ENCODE measurements around the gene NRG4.
"Not testable (repeated sequence)": the region's sequence is repeated elsewhere in the genome, so short reads cannot be mapped to it uniquely, and the experiment has no call there.

Gene NRG4

DNA sequence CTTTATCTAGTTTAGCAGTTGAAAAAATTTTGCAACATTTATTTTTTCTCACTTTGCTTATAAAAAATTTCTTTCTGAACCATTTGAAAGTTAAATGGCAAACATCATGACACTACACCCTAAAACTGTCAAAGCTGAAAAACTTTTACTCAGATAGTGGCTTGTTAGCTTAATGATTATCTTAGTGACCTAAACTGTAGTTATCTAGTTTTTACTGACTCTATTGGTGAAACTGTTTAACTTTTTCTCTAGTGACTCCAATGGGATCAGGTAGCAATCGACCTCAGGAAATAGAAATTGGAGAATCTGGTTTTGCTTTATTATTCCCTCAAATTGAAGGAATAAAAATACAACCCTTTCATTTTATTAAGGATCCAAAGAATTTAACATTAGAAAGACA, 95.2 kb downstream of the NRG4 start:
- no peak overlapping the region for H3K4me3 ChIP-seq (ENCODE audit: low read depth, low read length)
- TF ChIP-seq, protein P1, sequence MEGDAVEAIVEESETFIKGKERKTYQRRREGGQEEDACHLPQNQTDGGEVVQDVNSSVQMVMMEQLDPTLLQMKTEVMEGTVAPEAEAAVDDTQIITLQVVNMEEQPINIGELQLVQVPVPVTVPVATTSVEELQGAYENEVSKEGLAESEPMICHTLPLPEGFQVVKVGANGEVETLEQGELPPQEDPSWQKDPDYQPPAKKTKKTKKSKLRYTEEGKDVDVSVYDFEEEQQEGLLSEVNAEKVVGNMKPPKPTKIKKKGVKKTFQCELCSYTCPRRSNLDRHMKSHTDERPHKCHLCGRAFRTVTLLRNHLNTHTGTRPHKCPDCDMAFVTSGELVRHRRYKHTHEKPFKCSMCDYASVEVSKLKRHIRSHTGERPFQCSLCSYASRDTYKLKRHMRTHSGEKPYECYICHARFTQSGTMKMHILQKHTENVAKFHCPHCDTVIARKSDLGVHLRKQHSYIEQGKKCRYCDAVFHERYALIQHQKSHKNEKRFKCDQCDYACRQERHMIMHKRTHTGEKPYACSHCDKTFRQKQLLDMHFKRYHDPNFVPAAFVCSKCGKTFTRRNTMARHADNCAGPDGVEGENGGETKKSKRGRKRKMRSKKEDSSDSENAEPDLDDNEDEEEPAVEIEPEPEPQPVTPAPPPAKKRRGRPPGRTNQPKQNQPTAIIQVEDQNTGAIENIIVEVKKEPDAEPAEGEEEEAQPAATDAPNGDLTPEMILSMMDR (IDR thresholded peaks at IDR 0.05; ENCODE audit: insufficient read depth, low read length, missing control alignments): no peak
- ChIA-PET POLR2A (no interaction called here), CTCF (no interaction called here)
- DNase-seq (ENCODE audit: low read depth, low spot score): no peak

DNA sequence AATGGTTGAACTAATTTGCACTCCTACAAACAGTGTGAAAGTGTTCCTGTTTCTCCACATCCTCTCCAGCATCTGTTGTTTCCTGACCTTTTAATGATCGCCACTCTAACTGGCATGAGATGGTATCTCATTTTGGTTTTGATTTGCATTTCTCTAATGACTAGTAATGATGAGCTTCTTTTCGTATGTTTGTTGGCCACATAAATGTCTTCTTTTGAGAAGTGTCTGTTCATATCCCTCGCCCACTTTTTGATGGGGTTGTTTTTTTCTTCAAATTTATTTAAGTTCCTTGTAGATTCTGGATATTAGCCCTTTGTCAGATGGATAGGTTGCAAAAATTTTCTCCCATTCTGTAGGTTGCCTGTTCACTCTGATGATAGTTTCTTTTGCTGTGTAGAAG, 101.9 kb downstream of the NRG4 start:
- CTCF ChIA-PET: interaction anchor here (1.9 kb wide), 1 partner anchor 11 kb away, joined by 8 read pairs; no protein-coding TSS in a partner anchor
- POLR2A ChIA-PET; DNase-seq (ENCODE audit: low read depth, low spot score); H3K4me3 ChIP-seq (ENCODE audit: low read depth, low read length): not testable (repeated sequence)

DNA sequence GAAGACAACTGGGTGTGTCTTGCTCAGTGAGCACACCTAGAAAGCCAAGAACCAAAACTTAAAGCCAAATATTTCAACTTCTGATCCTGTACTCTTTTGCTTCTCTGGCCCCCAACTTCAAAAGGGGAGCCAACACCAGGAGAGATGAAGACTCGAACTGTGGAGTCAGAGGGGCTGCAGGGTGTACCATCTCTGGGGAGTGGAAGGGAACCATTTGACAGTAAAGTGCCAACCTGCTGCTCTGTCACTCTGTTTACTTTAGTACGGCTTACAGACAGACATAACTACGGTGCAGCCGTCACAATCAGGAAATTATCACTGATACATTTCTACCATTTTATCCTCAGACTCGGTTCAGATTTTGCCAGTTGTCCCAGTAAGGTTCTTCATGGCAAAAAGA, 107.0 kb downstream of the NRG4 start:
- TF ChIP-seq, protein P1 (IDR thresholded peaks at IDR 0.05; ENCODE audit: insufficient read depth, low read length, missing control alignments): no peak
- ChIA-PET POLR2A (no interaction called here), CTCF (no interaction called here)
- peak overlapping the region; percentile 29; the same call in 1 of the 2 replicates for H3K4me3 ChIP-seq (ENCODE audit: low read depth, low read length)
- DNase-seq (ENCODE audit: low read depth, low spot score): no peak

DNA sequence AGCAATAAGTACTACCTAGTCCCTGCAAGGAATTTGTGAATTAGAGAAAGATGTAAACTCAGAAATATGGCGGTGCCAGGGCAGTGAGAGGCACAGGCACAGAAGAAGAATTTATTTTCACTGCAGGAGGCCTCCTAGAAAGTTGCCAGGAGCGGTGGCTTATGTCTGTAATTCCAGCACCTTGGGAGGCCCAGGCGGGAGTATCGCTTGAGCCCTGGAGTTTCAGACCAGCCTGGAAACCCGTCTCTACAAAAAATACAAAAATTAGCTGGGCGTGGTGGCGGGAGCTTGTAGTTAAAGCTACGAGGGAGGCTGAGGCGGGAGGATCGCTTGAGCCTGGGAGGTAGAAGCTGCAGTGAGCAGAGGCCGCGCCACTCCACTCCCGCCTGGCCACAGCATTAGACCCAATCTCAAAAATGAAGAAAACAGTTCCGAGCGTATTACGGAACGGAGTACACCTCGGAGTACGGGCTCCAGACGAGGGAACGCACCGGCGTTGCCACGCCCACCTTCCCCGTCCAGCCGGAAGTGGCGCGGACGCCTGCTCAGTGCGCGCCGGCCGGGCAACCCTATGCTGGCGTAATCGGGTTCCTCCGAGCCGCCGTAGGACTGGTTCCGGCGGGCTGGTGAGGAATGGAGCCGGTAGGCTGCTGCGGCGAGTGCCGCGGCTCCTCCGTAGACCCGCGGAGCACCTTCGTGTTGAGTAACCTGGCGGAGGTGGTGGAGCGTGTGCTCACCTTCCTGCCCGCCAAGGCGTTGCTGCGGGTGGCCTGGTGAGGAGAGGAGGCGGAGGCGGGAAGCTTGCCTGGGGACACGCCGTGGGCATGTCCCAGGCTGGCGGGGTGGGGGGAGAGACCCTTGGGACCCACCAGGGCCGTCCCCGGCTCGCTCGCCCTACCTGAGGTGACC, 108.6 kb downstream of the NRG4 start, which contains the start of gene FBXO22:
TSS of gene FBXO22 (plus strand) at position 548 of the 909 bp plus-strand sequence. CDS start at position 634, 86 bp downstream.
- DNase-seq (ENCODE audit: low read depth, low spot score): peak; percentile 31
- TF ChIP-seq, protein P1 (IDR thresholded peaks at IDR 0.05; ENCODE audit: insufficient read depth, low read length, missing control alignments): no peak
- ChIA-PET POLR2A (interaction anchor here (0.6 to 1.0 kb wide), 3 partner anchors 12 to 274 kb away, joined by 3 read pairs; no protein-coding TSS in a partner anchor), CTCF (interaction anchor here (1.8 to 2.3 kb wide), 3 partner anchors 10 to 25 kb away, joined by 5 to 10 read pairs (median 10); no protein-coding TSS in a partner anchor)
- peak within 1 kb of the TSS; percentile 99 for H3K4me3 ChIP-seq (ENCODE audit: low read depth, low read length)

DNA sequence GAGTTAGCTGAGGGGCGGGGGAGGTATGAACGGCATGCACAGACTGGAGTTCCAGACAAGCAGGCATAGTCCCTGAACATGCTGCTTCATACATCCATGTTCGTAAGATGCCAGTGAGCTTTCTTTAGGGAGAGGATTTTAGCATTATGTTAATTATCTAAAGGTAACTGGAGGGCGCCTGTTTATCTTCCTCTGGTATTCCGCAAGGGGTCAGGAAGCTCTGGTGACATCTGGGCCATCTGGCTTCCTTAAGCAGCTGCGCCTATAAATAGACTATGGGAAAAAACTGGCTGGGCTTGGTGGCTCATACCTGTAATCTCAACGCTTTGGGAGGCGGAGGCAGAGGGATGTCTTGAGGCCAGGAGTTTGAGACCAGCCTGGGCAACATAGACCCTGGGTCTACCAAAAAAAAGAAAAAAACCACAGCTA, 110.1 kb downstream of the NRG4 start:
- no peak overlapping the region for H3K4me3 ChIP-seq (ENCODE audit: low read depth, low read length)
- TF ChIP-seq, protein P1 (IDR thresholded peaks at IDR 0.05; ENCODE audit: insufficient read depth, low read length, missing control alignments): no peak
- POLR2A ChIA-PET: no interaction called here
- DNase-seq (ENCODE audit: low read depth, low spot score): no peak
- CTCF ChIA-PET: interaction anchor here (1.8 kb wide), 1 partner anchor 9 kb away, joined by 10 read pairs; no protein-coding TSS in a partner anchor

DNA sequence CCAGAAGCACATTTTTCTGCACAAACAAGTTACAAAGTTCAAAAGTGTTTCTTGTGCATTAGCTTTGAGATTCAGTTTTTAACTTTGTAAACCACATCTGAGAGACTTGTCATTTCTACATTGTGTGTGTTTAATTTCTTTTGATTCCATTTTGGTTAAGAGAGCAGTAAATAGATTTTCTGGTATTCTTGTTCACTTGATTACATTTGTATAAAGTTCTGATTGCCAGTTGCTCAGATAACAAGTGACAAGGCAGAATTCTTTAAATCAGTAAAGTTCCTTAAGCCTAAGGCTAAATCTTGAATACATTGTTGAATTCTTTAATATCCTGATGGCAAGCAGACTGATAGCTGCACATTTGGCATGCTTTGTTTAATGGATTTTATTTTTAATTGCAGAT, 111.6 kb downstream of the NRG4 start:
- POLR2A ChIA-PET: no interaction called here
- TF ChIP-seq, protein P1 (IDR thresholded peaks at IDR 0.05; ENCODE audit: insufficient read depth, low read length, missing control alignments): no peak
- H3K4me3 ChIP-seq (ENCODE audit: low read depth, low read length): no peak overlapping the region
- CTCF ChIA-PET: no interaction called here
- no peak for DNase-seq (ENCODE audit: low read depth, low spot score)

Measured in AG04449 (cell line).